ENCODE data around the gene CBLN1. TPM values are rescaled to one million over a fixed set of nuclear protein-coding genes. Genes with fewer than 3 reads are reported as not detected.
A peak's percentile ranks its signal among the peaks of the same experiment; 100 is the strongest.

CBLN1 gene
- total and polyA plus RNA-seq, 2 experiments from 2014 or later, result 1.2 to 6.4 TPM

DNA sequence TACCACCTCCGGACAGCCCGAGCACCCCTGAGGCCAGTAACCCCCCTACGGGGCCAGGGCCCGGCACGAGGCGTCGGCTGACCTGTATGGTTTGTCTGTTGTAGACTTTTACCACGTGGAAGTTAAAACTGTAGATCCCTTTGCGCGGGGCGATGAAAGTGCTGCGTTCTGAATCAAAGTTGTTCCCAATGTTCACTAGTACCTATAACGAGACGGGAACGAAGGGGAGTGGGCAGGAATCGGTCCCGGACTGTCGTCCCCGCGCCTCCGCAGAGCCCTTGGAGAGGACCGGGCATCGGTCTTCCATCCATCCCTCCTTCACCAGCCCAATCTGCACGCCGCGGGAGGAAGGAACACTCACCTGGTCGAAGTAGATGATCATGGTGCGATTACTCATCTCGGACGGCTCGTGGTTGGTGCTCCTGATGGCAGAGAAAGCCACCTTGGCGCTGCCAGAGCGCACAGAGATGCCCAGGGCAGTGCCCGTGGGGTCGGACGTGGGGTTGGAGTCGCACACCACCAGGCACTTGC, 732 bp downstream of the CBLN1 start:
- Mint-ChIP-seq H3K27ac (no peak overlapping the region), H3K9me3 (no peaks in the 10 kb centered on the region), H3K4me3 (peak overlapping the region; percentile 78), H3K27me3 (ENCODE audit: insufficient read depth, low read depth, poor library complexity) (peaks cover 89% of the 10 kb centered on the region), H3K4me1 (peaks cover 54% of the 10 kb centered on the region), H3K36me3 (ENCODE audit: low read depth) (no peaks in the 10 kb centered on the region; the same call in 2 of the 3 replicates)
- H2AFZ ChIP-seq, result peak overlapping the region; percentile 52; the same call in 1 of the 2 replicates
- peaks cover 88% of the 10 kb centered on the region for H3K27me3 ChIP-seq (ENCODE audit: insufficient read depth)
- DNase-seq (ENCODE audit: low spot score) (no peak), ATAC-seq (no peak)
- peak overlapping the region; percentile 70 for H3K4me3 ChIP-seq
- H3K79me2 ChIP-seq (replicated peaks; ENCODE audit: insufficient read depth), result no peaks in the 10 kb centered on the region
- no peaks in the 10 kb centered on the region for H3K36me3 ChIP-seq (ENCODE audit: insufficient read depth)
- peaks cover 56% of the 10 kb centered on the region for H3K4me1 ChIP-seq (ENCODE audit: insufficient read depth)
- H3F3A ChIP-seq (replicated peaks; ENCODE audit: low read depth), result 0 out of 2 replicates have a peak, but pooled peaks cover 7% of the 10 kb centered on the region
- H4K20me1 ChIP-seq (replicated peaks; ENCODE audit: insufficient read depth), result peaks cover 20% of the 10 kb centered on the region
- H3K4me2 ChIP-seq, result peak overlapping the region; percentile 94
- no peaks in the 10 kb centered on the region for H3K9me2 ChIP-seq (ENCODE audit: insufficient read depth)
- peak; percentile 81 for TF ChIP-seq EZH2 (IDR thresholded peaks at IDR 0.05; ENCODE audit: low read depth, unreplicated experiment)
- TF ChIP-seq JUNB (IDR thresholded peaks at IDR 0.05; ENCODE audit: unreplicated experiment), result no peak
- TF ChIP-seq, protein P1, sequence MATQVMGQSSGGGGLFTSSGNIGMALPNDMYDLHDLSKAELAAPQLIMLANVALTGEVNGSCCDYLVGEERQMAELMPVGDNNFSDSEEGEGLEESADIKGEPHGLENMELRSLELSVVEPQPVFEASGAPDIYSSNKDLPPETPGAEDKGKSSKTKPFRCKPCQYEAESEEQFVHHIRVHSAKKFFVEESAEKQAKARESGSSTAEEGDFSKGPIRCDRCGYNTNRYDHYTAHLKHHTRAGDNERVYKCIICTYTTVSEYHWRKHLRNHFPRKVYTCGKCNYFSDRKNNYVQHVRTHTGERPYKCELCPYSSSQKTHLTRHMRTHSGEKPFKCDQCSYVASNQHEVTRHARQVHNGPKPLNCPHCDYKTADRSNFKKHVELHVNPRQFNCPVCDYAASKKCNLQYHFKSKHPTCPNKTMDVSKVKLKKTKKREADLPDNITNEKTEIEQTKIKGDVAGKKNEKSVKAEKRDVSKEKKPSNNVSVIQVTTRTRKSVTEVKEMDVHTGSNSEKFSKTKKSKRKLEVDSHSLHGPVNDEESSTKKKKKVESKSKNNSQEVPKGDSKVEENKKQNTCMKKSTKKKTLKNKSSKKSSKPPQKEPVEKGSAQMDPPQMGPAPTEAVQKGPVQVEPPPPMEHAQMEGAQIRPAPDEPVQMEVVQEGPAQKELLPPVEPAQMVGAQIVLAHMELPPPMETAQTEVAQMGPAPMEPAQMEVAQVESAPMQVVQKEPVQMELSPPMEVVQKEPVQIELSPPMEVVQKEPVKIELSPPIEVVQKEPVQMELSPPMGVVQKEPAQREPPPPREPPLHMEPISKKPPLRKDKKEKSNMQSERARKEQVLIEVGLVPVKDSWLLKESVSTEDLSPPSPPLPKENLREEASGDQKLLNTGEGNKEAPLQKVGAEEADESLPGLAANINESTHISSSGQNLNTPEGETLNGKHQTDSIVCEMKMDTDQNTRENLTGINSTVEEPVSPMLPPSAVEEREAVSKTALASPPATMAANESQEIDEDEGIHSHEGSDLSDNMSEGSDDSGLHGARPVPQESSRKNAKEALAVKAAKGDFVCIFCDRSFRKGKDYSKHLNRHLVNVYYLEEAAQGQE (IDR thresholded peaks at IDR 0.05; ENCODE audit: unreplicated experiment), result no peak
- peak; percentile 85 for TF ChIP-seq EZH2phosphoT487 (IDR thresholded peaks at IDR 0.05; ENCODE audit: unreplicated experiment)
- H3K27ac ChIP-seq (ENCODE audit: low read depth), result no peak overlapping the region

DNA sequence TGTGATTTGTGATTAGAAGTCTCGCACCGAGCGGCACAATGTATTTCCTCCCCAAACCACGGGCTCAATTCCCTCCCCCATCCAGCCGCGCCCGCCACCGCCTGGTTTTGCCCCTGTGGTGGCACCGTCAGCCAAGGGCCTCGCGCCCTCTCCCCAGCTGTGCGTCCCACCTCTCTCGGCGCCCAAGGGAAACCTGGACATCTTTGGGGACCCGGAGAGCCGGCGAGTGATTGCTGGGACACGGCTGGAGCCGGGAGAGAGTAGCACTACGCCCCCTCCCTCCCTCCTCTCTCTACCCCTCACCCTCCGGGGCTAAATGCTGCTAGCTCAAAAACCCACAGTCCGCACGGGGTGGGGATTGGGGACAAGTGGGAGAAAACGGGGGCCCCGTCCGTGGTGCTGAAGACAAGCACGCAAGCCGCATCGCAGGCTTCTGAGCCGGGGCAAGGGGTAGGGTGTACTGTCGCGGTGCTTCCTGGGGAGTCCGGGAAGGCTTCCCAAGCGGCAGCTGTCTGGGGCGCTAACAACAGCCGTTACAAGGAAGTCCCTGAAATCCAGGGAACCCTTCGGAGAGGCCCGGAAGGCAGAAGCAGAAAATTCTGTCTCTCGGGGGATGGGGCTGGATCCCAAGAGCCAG, 1.4 kb downstream of the CBLN1 start:
- Histone ChIP-seq H4K20me1 (replicated peaks; ENCODE audit: insufficient read depth) (peaks cover 20% of the 10 kb centered on the region), H3K4me3 (peak overlapping the region; percentile 70)
- peaks cover 57% of the 10 kb centered on the region for H3K4me1 Mint-ChIP-seq

More for the DNA sequence above, 1.4 kb downstream of the CBLN1 start:
- Mint-ChIP-seq H3K27me3 (ENCODE audit: insufficient read depth, low read depth, poor library complexity) (peaks cover 90% of the 10 kb centered on the region), H3K9me3 (no peaks in the 10 kb centered on the region), H3K36me3 (ENCODE audit: low read depth) (no peaks in the 10 kb centered on the region; the same call in 2 of the 3 replicates), H3K27ac (no peak overlapping the region), H3K4me3 (peak overlapping the region; percentile 78)
- Histone ChIP-seq H3K27ac (ENCODE audit: low read depth) (no peak overlapping the region), H3K36me3 (ENCODE audit: insufficient read depth) (no peaks in the 10 kb centered on the region), H3K27me3 (ENCODE audit: insufficient read depth) (peaks cover 88% of the 10 kb centered on the region), H3F3A (replicated peaks; ENCODE audit: low read depth) (0 out of 2 replicates have a peak, but pooled peaks cover 7% of the 10 kb centered on the region), H2AFZ (peak overlapping the region; percentile 95), H3K9me2 (ENCODE audit: insufficient read depth) (no peaks in the 10 kb centered on the region), H3K4me2 (peak overlapping the region; percentile 94), H3K4me1 (ENCODE audit: insufficient read depth) (peaks cover 63% of the 10 kb centered on the region), H3K79me2 (replicated peaks; ENCODE audit: insufficient read depth) (no peaks in the 10 kb centered on the region)
- peak; percentile 19 for ATAC-seq
- peak; percentile 89 for DNase-seq (ENCODE audit: low spot score)
- TF ChIP-seq, protein P1 (IDR thresholded peaks at IDR 0.05; ENCODE audit: unreplicated experiment), result peak; percentile 79
- peak; percentile 46 for TF ChIP-seq EZH2 (IDR thresholded peaks at IDR 0.05; ENCODE audit: low read depth, unreplicated experiment)
- TF ChIP-seq, protein P2, sequence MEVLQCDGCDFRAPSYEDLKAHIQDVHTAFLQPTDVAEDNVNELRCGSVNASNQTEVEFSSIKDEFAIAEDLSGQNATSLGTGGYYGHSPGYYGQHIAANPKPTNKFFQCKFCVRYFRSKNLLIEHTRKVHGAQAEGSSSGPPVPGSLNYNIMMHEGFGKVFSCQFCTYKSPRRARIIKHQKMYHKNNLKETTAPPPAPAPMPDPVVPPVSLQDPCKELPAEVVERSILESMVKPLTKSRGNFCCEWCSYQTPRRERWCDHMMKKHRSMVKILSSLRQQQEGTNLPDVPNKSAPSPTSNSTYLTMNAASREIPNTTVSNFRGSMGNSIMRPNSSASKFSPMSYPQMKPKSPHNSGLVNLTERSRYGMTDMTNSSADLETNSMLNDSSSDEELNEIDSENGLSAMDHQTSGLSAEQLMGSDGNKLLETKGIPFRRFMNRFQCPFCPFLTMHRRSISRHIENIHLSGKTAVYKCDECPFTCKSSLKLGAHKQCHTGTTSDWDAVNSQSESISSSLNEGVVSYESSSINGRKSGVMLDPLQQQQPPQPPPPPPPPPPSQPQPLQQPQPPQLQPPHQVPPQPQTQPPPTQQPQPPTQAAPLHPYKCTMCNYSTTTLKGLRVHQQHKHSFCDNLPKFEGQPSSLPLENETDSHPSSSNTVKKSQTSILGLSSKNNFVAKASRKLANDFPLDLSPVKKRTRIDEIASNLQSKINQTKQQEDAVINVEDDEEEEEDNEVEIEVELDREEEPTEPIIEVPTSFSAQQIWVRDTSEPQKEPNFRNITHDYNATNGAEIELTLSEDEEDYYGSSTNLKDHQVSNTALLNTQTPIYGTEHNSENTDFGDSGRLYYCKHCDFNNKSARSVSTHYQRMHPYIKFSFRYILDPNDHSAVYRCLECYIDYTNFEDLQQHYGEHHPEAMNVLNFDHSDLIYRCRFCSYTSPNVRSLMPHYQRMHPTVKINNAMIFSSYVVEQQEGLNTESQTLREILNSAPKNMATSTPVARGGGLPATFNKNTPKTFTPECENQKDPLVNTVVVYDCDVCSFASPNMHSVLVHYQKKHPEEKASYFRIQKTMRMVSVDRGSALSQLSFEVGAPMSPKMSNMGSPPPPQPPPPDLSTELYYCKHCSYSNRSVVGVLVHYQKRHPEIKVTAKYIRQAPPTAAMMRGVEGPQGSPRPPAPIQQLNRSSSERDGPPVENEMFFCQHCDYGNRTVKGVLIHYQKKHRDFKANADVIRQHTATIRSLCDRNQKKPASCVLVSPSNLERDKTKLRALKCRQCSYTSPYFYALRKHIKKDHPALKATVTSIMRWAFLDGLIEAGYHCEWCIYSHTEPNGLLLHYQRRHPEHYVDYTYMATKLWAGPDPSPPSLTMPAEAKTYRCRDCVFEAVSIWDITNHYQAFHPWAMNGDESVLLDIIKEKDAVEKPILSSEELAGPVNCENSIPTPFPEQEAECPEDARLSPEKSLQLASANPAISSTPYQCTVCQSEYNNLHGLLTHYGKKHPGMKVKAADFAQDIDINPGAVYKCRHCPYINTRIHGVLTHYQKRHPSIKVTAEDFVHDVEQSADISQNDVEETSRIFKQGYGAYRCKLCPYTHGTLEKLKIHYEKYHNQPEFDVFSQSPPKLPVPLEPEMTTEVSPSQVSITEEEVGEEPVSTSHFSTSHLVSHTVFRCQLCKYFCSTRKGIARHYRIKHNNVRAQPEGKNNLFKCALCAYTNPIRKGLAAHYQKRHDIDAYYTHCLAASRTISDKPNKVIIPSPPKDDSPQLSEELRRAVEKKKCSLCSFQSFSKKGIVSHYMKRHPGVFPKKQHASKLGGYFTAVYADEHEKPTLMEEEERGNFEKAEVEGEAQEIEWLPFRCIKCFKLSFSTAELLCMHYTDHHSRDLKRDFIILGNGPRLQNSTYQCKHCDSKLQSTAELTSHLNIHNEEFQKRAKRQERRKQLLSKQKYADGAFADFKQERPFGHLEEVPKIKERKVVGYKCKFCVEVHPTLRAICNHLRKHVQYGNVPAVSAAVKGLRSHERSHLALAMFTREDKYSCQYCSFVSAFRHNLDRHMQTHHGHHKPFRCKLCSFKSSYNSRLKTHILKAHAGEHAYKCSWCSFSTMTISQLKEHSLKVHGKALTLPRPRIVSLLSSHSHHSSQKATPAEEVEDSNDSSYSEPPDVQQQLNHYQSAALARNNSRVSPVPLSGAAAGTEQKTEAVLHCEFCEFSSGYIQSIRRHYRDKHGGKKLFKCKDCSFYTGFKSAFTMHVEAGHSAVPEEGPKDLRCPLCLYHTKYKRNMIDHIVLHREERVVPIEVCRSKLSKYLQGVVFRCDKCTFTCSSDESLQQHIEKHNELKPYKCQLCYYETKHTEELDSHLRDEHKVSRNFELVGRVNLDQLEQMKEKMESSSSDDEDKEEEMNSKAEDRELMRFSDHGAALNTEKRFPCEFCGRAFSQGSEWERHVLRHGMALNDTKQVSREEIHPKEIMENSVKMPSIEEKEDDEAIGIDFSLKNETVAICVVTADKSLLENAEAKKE (CRISPR knock-in tag; IDR thresholded peaks at IDR 0.05), result no peak
